Measurements from ENCODE around the gene ACTN2.

DNA sequence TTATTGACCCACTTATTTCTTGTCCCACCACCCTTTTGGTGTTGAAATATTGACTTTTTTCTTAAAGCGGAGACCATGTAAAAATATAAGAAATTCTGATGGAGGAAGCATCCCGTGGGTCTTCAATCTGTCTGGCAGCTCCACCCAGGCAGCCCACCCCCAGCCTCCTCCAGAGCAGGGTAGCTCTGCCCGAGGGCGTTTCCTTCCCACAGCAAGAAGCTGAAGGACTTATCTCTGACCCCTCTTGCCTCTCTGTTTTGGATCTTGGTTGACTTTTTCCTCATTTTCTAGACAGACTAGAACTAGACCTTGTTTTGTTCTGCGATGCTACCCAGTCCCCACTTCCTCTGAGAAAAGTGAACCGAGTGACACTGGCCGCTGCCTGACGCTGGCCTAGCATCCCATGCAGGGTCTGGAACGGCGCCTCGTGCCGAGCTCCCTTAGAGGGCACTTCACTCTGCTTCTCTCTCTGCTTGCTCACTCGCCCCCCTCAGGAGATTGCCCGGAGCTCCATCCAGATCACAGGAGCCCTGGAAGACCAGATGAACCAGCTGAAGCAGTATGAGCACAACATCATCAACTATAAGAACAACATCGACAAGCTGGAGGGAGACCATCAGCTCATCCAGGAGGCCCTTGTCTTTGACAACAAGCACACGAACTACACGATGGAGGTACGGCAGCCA lies 68.4 kb downstream of the ACTN2 start:
- TF ChIP-seq, protein P1, sequence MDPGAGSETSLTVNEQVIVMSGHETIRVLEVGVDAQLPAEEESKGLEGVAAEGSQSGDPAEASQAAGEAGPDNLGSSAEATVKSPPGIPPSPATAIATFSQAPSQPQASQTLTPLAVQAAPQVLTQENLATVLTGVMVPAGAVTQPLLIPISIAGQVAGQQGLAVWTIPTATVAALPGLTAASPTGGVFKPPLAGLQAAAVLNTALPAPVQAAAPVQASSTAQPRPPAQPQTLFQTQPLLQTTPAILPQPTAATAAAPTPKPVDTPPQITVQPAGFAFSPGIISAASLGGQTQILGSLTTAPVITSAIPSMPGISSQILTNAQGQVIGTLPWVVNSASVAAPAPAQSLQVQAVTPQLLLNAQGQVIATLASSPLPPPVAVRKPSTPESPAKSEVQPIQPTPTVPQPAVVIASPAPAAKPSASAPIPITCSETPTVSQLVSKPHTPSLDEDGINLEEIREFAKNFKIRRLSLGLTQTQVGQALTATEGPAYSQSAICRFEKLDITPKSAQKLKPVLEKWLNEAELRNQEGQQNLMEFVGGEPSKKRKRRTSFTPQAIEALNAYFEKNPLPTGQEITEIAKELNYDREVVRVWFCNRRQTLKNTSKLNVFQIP (CRISPR knock-in tag; IDR thresholded peaks at IDR 0.05; ENCODE audit: borderline replicate concordance, low read depth): no peak
- no peak for TF ChIP-seq TCF4 (CRISPR knock-in tag; IDR thresholded peaks at IDR 0.05; ENCODE audit: borderline replicate concordance)
